ENCODE measurements around the gene RPRD2.

DNA sequence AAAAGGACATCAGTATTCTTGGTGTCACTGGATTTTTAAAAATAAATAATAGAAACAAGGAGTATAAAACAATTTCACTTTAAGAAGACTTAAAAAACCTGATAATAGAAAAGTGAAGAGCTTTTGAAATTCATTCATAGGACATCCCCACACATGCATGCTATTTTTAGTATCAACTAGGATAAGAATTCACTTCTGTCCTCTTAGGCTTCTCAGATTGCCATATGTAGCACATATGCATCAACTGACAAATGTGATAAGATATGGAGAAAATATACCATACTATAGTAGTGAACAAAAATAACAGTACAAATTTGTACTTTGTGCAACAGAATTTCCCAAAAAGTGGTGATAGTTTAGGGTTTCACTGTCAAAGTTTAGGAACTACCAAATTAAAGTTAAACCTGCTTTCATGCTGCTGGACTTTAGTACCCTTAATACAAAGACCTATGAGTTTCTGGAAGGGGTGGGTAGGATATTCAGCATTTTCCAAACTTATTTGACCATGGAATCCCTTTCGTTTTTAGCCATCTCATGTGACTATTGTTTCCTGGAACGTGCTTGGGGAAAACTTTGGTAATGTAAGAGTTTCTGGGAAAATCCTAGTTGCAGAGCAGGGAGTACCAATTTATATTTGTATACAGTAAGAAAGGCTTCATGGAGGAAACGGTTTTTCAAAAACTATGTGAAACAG lies 19.8 kb downstream of the RPRD2 start:
- no peak for TF ChIP-seq POLR2A (IDR thresholded peaks at IDR 0.05; ENCODE audit: low read depth, low read length)
- no peak for TF ChIP-seq POLR2AphosphoS5 (IDR thresholded peaks at IDR 0.05; ENCODE audit: low read depth, low read length)
- no peak for TF ChIP-seq TAF1 (IDR thresholded peaks at IDR 0.05; ENCODE audit: low read depth, low read length)
- no peak for TF ChIP-seq POU2F2 (IDR thresholded peaks at IDR 0.05; ENCODE audit: low read depth, low read length)

Data from GM12891 (cell line).